WTC11 (cell line): ENCODE measurements around the gene FNDC11. TPM values are rescaled to one million over a fixed set of nuclear protein-coding genes. Genes with fewer than 3 reads are reported as not detected.

ENCODE experiments used
- ATAC-seq: fragments of 200-7000 bp; cut with Tn5 transposase; 2 replicates; pipeline ENCODE4 v1.10.0; 2021; ENCODE audit warnings: mild to moderate bottlenecking, moderate library complexity
- CTCF ChIA-PET: fragments of 300-600 bp; sonication (Branson Sonifier 250); formaldehyde crosslinking; loops from one replicate; lab custom pipeline; 2021; ENCODE audit warnings: antibody characterized with exemption; lab: Charles Lee
- POLR2A ChIA-PET: fragments of 350-600 bp; sonication (Branson Sonifier 250); formaldehyde crosslinking; loops from one replicate; lab custom pipeline; 2021; ENCODE audit warnings: antibody characterized with exemption; lab: Charles Lee
- DNase-seq: peaks from one replicate; pipeline ENCODE4 v3.0.0; 2021; ENCODE audit warnings: low spot score
- H3K27ac Mint-ChIP-seq: 2 replicates; pipeline ENCODE4 v1.8.0; 2021; ENCODE audit warnings: mixed read lengths
- H3K27me3 Mint-ChIP-seq: 2 replicates; pipeline ENCODE4 v1.8.0; 2021; ENCODE audit warnings: low read depth, mild to moderate bottlenecking, moderate library complexity, mixed read lengths
- H3K36me3 Mint-ChIP-seq: 2 replicates; pipeline ENCODE4 v1.8.0; 2021; ENCODE audit warnings: mixed read lengths
- H3K4me1 Mint-ChIP-seq: 2 replicates; pipeline ENCODE4 v1.8.0; 2022; ENCODE audit warnings: mixed read lengths
- H3K4me3 Mint-ChIP-seq: 2 replicates; pipeline ENCODE4 v1.8.0; 2021; ENCODE audit warnings: mild to moderate bottlenecking, moderate library complexity, mixed read lengths
- H3K9me3 Mint-ChIP-seq: 2 replicates; pipeline ENCODE4 v1.8.0; 2021; ENCODE audit warnings: mixed read lengths
- AFF4 ChIP-seq: sonication (generic); formaldehyde crosslinking; IDR thresholded peaks from 2 replicates; pipeline ENCODE4 v1.8.1; 2023; ENCODE audit warnings: mild to moderate bottlenecking, missing genetic modification reagents, borderline replicate concordance
- CBFB ChIP-seq: sonication (generic); formaldehyde crosslinking; IDR thresholded peaks from 2 replicates; pipeline ENCODE4 v1.8.1; 2022; ENCODE audit warnings: mild to moderate bottlenecking, low read depth, missing genetic modification reagents
- CDX4 ChIP-seq: fragments of 250-450 bp; sonication (Bioruptor Pico); IDR thresholded peaks from 2 replicates; pipeline ENCODE4 v1.9.0; 2021; ENCODE audit warnings: moderate library complexity, mild to moderate bottlenecking, inconsistent platforms, borderline replicate concordance
- CREM ChIP-seq: sonication (generic); formaldehyde crosslinking; IDR thresholded peaks from 2 replicates; pipeline ENCODE4 v1.8.1; 2022; ENCODE audit warnings: mild to moderate bottlenecking, missing genetic modification reagents, moderate library complexity
- E2F4 ChIP-seq: sonication (generic); formaldehyde crosslinking; IDR thresholded peaks from 2 replicates; pipeline ENCODE4 v1.8.1; 2022; ENCODE audit warnings: low read depth, mild to moderate bottlenecking, moderate library complexity, missing genetic modification reagents, borderline replicate concordance
- E2F5 ChIP-seq: sonication (generic); formaldehyde crosslinking; IDR thresholded peaks from 2 replicates; pipeline ENCODE4 v1.8.1; 2022; ENCODE audit warnings: mild to moderate bottlenecking, moderate library complexity, missing genetic modification reagents
- ELF4 ChIP-seq: sonication (generic); formaldehyde crosslinking; IDR thresholded peaks from 2 replicates; pipeline ENCODE4 v1.8.1; 2022; ENCODE audit warnings: low read depth, mild to moderate bottlenecking, moderate library complexity, missing genetic modification reagents
- ETV6 ChIP-seq: sonication (generic); formaldehyde crosslinking; IDR thresholded peaks from 2 replicates; pipeline ENCODE4 v1.8.1; 2022; ENCODE audit warnings: mild to moderate bottlenecking, missing genetic modification reagents
- FOXP4 ChIP-seq: sonication (generic); formaldehyde crosslinking; IDR thresholded peaks from 2 replicates; pipeline ENCODE4 v1.8.0; 2022; ENCODE audit warnings: mild to moderate bottlenecking, missing genetic modification reagents
- GTF2I ChIP-seq: fragments of 250-450 bp; sonication (Bioruptor Pico); conservative IDR thresholded peaks from 2 replicates; pipeline ENCODE4 v1.4.0; 2021; ENCODE audit warnings: mild to moderate bottlenecking
- HMGXB4 ChIP-seq: sonication (generic); formaldehyde crosslinking; IDR thresholded peaks from 2 replicates; pipeline ENCODE4 v1.8.1; 2023; ENCODE audit warnings: mild to moderate bottlenecking, moderate library complexity, missing genetic modification reagents
- KAT7 ChIP-seq: sonication (generic); formaldehyde crosslinking; IDR thresholded peaks from 2 replicates; pipeline ENCODE4 v1.8.1; 2023; ENCODE audit warnings: missing genetic modification reagents, mild to moderate bottlenecking, borderline replicate concordance
- MYBL2 ChIP-seq: sonication (generic); formaldehyde crosslinking; IDR thresholded peaks from 2 replicates; pipeline ENCODE4 v1.8.1; 2023; ENCODE audit warnings: mild to moderate bottlenecking, moderate library complexity, missing genetic modification reagents
- NFE2L1 ChIP-seq: sonication (generic); formaldehyde crosslinking; IDR thresholded peaks from 2 replicates; pipeline ENCODE4 v1.8.1; 2023; ENCODE audit warnings: missing genetic modification reagents
- NR3C1 ChIP-seq: sonication (generic); formaldehyde crosslinking; conservative IDR thresholded peaks from 2 replicates; pipeline ENCODE4 v1.8.1; 2023; ENCODE audit warnings: low read depth, mild to moderate bottlenecking, missing genetic modification reagents
- RELA ChIP-seq: sonication (generic); formaldehyde crosslinking; IDR thresholded peaks from 2 replicates; pipeline ENCODE4 v1.8.1; 2022; ENCODE audit warnings: missing genetic modification reagents, mild to moderate bottlenecking, borderline replicate concordance
- SMAD3 ChIP-seq: sonication (generic); formaldehyde crosslinking; IDR thresholded peaks from 2 replicates; pipeline ENCODE4 v1.8.0; 2022; ENCODE audit warnings: missing genetic modification reagents, mild to moderate bottlenecking, borderline replicate concordance
- ZBTB43 ChIP-seq: sonication (generic); formaldehyde crosslinking; IDR thresholded peaks from 2 replicates; pipeline ENCODE4 v1.8.1; 2023; ENCODE audit warnings: mild to moderate bottlenecking, missing genetic modification reagents
- ZMAT4 ChIP-seq: fragments of 250-450 bp; sonication (Bioruptor Pico); IDR thresholded peaks from 2 replicates; pipeline ENCODE4 v1.9.0; 2021; ENCODE audit warnings: mild to moderate bottlenecking
- ZNF232 ChIP-seq: sonication (generic); formaldehyde crosslinking; IDR thresholded peaks from 2 replicates; pipeline ENCODE4 v1.8.0; 2022; ENCODE audit warnings: mild to moderate bottlenecking, missing genetic modification reagents
- ZNF317 ChIP-seq: sonication (generic); formaldehyde crosslinking; IDR thresholded peaks from 2 replicates; pipeline ENCODE4 v1.8.1; 2023; ENCODE audit warnings: low read depth, mild to moderate bottlenecking, moderate library complexity, missing genetic modification reagents, borderline replicate concordance
- total RNA-seq: library from RNA; stranded (reverse); gene quantifications from 3 replicates; pipeline ENCODE4 v1.2.3, GENCODE V29; 2021

The FNDC11 gene
- total RNA-seq, 1 experiment from 2014 or later = 3.8 TPM

GRCh38 chr20:63565699-63566335 lies 11.9 kb downstream of the FNDC11 start (continued):
- no peak for TF ChIP-seq AFF4 (CRISPR knock-in tag)
- no peak for TF ChIP-seq ZMAT4 (CRISPR knock-in tag)
- TF ChIP-seq E2F4 (CRISPR knock-in tag) = no peak
- TF ChIP-seq ZBTB43 (CRISPR knock-in tag) = no peak
- TF ChIP-seq SMAD3 (CRISPR knock-in tag) = no peak
- no peak for TF ChIP-seq ETV6 (CRISPR knock-in tag)
- TF ChIP-seq HMGXB4 (CRISPR knock-in tag) = no peak
- no peak for TF ChIP-seq NR3C1 (CRISPR knock-in tag)
- TF ChIP-seq ZNF232 = no peak
- TF ChIP-seq GTF2I (CRISPR knock-in tag) = no peak
- TF ChIP-seq NFE2L1 (CRISPR knock-in tag) = no peak

GRCh38 chr20:63566395-63567135 lies 12.6 kb downstream of the FNDC11 start:
- no peaks in the 10 kb centered on the region for H3K36me3 Mint-ChIP-seq
- no peak for ATAC-seq
- H3K27me3 Mint-ChIP-seq = no peaks in the 10 kb centered on the region
- ChIA-PET POLR2A (no interaction called here), CTCF (interaction anchor here (1.3 to 1.5 kb wide), 2 partner anchors 28 to 76 kb away, joined by 4 to 5 read pairs; no protein-coding TSS in a partner anchor)
- no peaks in the 10 kb centered on the region for H3K9me3 Mint-ChIP-seq
- H3K4me1 Mint-ChIP-seq = no peaks in the 10 kb centered on the region
- no peak for TF ChIP-seq CDX4
- no peak for TF ChIP-seq FOXP4 (CRISPR knock-in tag)
- no peak for TF ChIP-seq NR3C1 (CRISPR knock-in tag)
- no peak for TF ChIP-seq ETV6 (CRISPR knock-in tag)
- TF ChIP-seq MYBL2 = no peak
- TF ChIP-seq CREM = no peak
- TF ChIP-seq CBFB = no peak
- TF ChIP-seq ELF4 (CRISPR knock-in tag) = no peak
- TF ChIP-seq ZNF232 = no peak
- TF ChIP-seq E2F5 (CRISPR knock-in tag) = no peak
- TF ChIP-seq RELA (CRISPR knock-in tag) = no peak
- no peak for TF ChIP-seq ZNF317
- TF ChIP-seq KAT7 (CRISPR knock-in tag) = no peak
- TF ChIP-seq, all 79 proteins: peak for 0
- no peak overlapping the region for H3K27ac Mint-ChIP-seq
- no peak for DNase-seq
- H3K4me3 Mint-ChIP-seq = no peak overlapping the region
